MCF 10A (cell line): ENCODE measurements around the gene DCAF5. TPM values are rescaled to one million over a fixed set of nuclear protein-coding genes. Genes with fewer than 3 reads are reported as not detected.
A peak's percentile ranks its signal among the peaks of the same experiment; 100 is the strongest.

Experiments
- BruUV-seq: library from RNA; stranded (reverse); fragments of 400-500 nt; replicated peaks from 2 replicates; lab custom pipeline; 2021; lab: Mats Ljungman, UMichigan
- CTCF ChIA-PET: fragments of 300-600 bp; sonication (Branson Sonifier 250); formaldehyde crosslinking; extraction: SDS; loops from one replicate; lab custom pipeline; 2021; ENCODE audit warnings: antibody characterized with exemption, inconsistent platforms; lab: Yijun Ruan, JAX
- POLR2A ChIA-PET: fragments of 300-600, 350-650 bp; sonication (Branson Sonifier 250); formaldehyde crosslinking; extraction: SDS; loops from one replicate; lab custom pipeline; 2020; ENCODE audit warnings: antibody characterized with exemption, inconsistent platforms; lab: Yijun Ruan, JAX
- DNase-seq: peaks from one replicate; pipeline ENCODE4 v3.0.0-alpha.2; 2018; ENCODE audit not compliant: unreplicated experiment
- H3K27ac Mint-ChIP-seq: one replicate; pipeline ENCODE4 v1.8.0; 2022; ENCODE audit warnings: mild to moderate bottlenecking, low read depth, mixed read lengths; ENCODE audit not compliant: unreplicated experiment
- H3K27me3 Mint-ChIP-seq: one replicate; pipeline ENCODE4 v1.8.0; 2022; ENCODE audit warnings: mixed read lengths; ENCODE audit not compliant: insufficient read depth, unreplicated experiment
- H3K36me3 Mint-ChIP-seq: one replicate; pipeline ENCODE4 v1.8.0; 2022; ENCODE audit warnings: mild to moderate bottlenecking, moderate library complexity, mixed read lengths; ENCODE audit not compliant: insufficient read depth, unreplicated experiment
- H3K4me1 Mint-ChIP-seq: one replicate; pipeline ENCODE4 v1.8.0; 2022; ENCODE audit warnings: mixed read lengths; ENCODE audit not compliant: insufficient read depth, unreplicated experiment
- H3K4me3 Mint-ChIP-seq: one replicate; pipeline ENCODE4 v1.8.0; 2022; ENCODE audit warnings: mild to moderate bottlenecking, moderate library complexity, mixed read lengths; ENCODE audit not compliant: unreplicated experiment
- H3K9me3 Mint-ChIP-seq: one replicate; pipeline ENCODE4 v1.8.0; 2022; ENCODE audit warnings: mixed read lengths; ENCODE audit not compliant: unreplicated experiment
- intact Hi-C: fragments of 100-400 bp; cut with micrococcal nuclease; formaldehyde crosslinking; loops from 2 replicates; pipeline ENCODE4 v1.14.1; 2022
- total RNA-seq: library from RNA; stranded (reverse); gene quantifications from 2 replicates; pipeline ENCODE4 v1.2.3, GENCODE V29; 2022
- TF ChIP-seq, protein P1 (sequence below): fragments of 200-600 bp; IDR thresholded peaks from one replicate; pipeline ENCODE4 v1.8.0; 2022; ENCODE audit warnings: antibody characterized with exemption, mild to moderate bottlenecking; ENCODE audit not compliant: unreplicated experiment

DCAF5 gene
- total RNA-seq, 1 experiment from 2014 or later = 37.7 TPM

GRCh38 chr14:69048456-69048855, 104.5 kb downstream of the DCAF5 start:
- DNase-seq = peak; percentile 63
- POLR2A ChIA-PET = no interaction called here
- Mint-ChIP-seq H3K4me3 (no peak overlapping the region), H3K27me3 (no peaks in the 10 kb centered on the region), H3K4me1 (peaks cover 41% of the 10 kb centered on the region), H3K27ac (no peak overlapping the region), H3K9me3 (no peaks in the 10 kb centered on the region), H3K36me3 (peaks cover 18% of the 10 kb centered on the region)
- CTCF ChIA-PET = interaction anchor here (0.6 kb wide), 3 partner anchors 136 to 1384 kb away, joined by 3 to 8 read pairs (median 5); no protein-coding TSS in a partner anchor
- BruUV-seq = no TSS peak
- intact Hi-C loops = no loop called here
- TF ChIP-seq, protein P1, sequence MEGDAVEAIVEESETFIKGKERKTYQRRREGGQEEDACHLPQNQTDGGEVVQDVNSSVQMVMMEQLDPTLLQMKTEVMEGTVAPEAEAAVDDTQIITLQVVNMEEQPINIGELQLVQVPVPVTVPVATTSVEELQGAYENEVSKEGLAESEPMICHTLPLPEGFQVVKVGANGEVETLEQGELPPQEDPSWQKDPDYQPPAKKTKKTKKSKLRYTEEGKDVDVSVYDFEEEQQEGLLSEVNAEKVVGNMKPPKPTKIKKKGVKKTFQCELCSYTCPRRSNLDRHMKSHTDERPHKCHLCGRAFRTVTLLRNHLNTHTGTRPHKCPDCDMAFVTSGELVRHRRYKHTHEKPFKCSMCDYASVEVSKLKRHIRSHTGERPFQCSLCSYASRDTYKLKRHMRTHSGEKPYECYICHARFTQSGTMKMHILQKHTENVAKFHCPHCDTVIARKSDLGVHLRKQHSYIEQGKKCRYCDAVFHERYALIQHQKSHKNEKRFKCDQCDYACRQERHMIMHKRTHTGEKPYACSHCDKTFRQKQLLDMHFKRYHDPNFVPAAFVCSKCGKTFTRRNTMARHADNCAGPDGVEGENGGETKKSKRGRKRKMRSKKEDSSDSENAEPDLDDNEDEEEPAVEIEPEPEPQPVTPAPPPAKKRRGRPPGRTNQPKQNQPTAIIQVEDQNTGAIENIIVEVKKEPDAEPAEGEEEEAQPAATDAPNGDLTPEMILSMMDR = no peak

- H3K27me3 Mint-ChIP-seq = no peaks in the 10 kb centered on the region
- CTCF ChIA-PET = interaction anchor here (0.7 to 1.6 kb wide), 3 partner anchors 9 to 136 kb away, joined by 3 to 4 read pairs (median 3); no protein-coding TSS in a partner anchor
- H3K9me3 Mint-ChIP-seq = no peaks in the 10 kb centered on the region
- peaks cover 44% of the 10 kb centered on the region for H3K4me1 Mint-ChIP-seq
- intact Hi-C loops = no loop called here
- POLR2A ChIA-PET = no interaction called here
- H3K27ac Mint-ChIP-seq = no peak overlapping the region
- no peak overlapping the region for H3K4me3 Mint-ChIP-seq
- no TSS peak for BruUV-seq
- TF ChIP-seq, protein P1 = no peak
- peaks cover 13% of the 10 kb centered on the region for H3K36me3 Mint-ChIP-seq
- DNase-seq = no peak
Observed at GRCh38 chr14:69047255-69047654, 105.7 kb downstream of the DCAF5 start.

DNA sequence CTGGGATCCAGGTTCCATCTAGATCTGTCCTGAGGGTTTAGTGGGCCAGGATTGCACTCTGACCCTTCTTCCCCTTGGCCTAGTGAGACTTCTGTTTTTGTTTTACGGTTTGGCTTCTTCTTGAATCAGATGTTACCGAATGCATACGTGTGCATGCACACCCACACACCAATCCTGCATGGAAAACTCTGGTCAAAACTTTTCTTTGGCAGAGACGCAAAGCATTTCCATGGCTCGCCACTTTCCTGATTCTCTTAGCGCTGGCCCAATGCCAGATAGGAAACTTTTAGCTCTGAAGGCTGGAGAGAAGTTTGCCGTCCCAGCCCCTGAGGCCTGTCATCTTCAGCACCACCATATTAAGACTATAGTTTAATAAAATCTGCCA, 106.5 kb downstream of the DCAF5 start:
- Mint-ChIP-seq H3K36me3 (peaks cover 13% of the 10 kb centered on the region), H3K27me3 (no peaks in the 10 kb centered on the region), H3K9me3 (no peaks in the 10 kb centered on the region), H3K4me3 (no peak overlapping the region), H3K27ac (no peak overlapping the region), H3K4me1 (peaks cover 44% of the 10 kb centered on the region)
- CTCF ChIA-PET = interaction anchor here (0.6 to 1.6 kb wide), 4 partner anchors 9 to 135 kb away, joined by 3 to 4 read pairs (median 3); no protein-coding TSS in a partner anchor
- TF ChIP-seq, protein P1 = no peak
- peak; percentile 19 for DNase-seq
- POLR2A ChIA-PET = no interaction called here
- intact Hi-C loops = no loop called here
- no TSS peak for BruUV-seq

DNA sequence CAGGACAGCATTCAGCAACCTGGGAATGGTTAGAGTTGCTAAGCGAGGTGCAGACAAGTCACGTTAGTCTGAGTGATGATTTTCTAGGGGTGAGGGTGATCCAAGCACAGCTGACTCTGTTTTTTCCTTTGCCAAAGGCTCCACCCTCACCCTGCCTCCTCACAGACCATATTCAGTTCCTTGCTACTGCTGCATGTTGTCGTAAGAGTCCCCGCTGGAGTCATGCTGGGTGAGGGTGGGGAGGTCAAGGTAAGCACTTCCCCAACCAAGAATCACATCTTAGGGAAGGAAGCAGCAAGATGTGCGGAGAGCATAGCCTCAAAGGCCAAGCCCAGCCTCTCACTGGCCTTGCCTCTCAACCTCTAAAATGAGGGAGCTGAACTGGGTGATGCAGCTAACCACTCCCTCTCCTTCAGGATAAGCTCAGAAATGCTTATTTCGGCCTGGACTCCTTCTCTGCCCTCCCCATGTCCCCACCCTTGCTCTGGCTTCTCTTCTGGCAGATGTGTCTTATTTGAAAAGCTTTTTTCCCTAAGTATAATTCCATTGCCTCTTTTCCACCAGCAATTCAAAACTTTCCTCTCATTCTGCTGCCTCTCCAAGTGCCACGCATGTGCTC, 107.0 kb downstream of the DCAF5 start:
- ChIA-PET POLR2A (interaction anchor here (0.9 to 1.5 kb wide), 2 partner anchors 28 to 41 kb away, joined by 3 read pairs; no protein-coding TSS in a partner anchor), CTCF (interaction anchor here (0.7 to 1.6 kb wide), 3 partner anchors 59 to 134 kb away, joined by 3 read pairs; no protein-coding TSS in a partner anchor)
- no peak for DNase-seq
- no peaks in the 10 kb centered on the region for H3K9me3 Mint-ChIP-seq
- no peaks in the 10 kb centered on the region for H3K27me3 Mint-ChIP-seq
- no peak overlapping the region for H3K27ac Mint-ChIP-seq
- H3K4me1 Mint-ChIP-seq = peaks cover 44% of the 10 kb centered on the region
- peaks cover 13% of the 10 kb centered on the region for H3K36me3 Mint-ChIP-seq
- TF ChIP-seq, protein P1 = no peak
- H3K4me3 Mint-ChIP-seq = no peak overlapping the region
- intact Hi-C loops = no loop called here
- BruUV-seq = no TSS peak
